CD14-positive monocyte (primary cell): ENCODE data around the gene WIPF1. TPM values are rescaled to one million over a fixed set of nuclear protein-coding genes. Genes with fewer than 3 reads are reported as not detected.

Experiments used
- DNase-seq, 3 donors: peaks; one replicate each; pipeline ENCODE4 v3.0.0-alpha.2; 2011 to 2022
- H2AFZ ChIP-seq: 2 replicates; pipeline ENCODE4 v1.6.0; 2012; ENCODE audit warnings: mild to moderate bottlenecking, low read depth, low read length, inconsistent platforms; ENCODE audit not compliant: insufficient read depth, poor library complexity, severe bottlenecking
- H3K27ac ChIP-seq, 2 donors: 1 replicate in 1 of 2; 2 replicates in 1 of 2; pipeline ENCODE4 v1.5.1; 2012 to 2013; ENCODE audit warnings: low read length in 2 of 2, control low read depth in 1 of 2, inconsistent platforms in 1 of 2, low read depth in 1 of 2, mild to moderate bottlenecking in 1 of 2
- H3K27me3 ChIP-seq, 2 donors: one replicate each; pipeline versions ENCODE4 v1.6.0 to v1.6.1; 2011 to 2013; ENCODE audit warnings: low read length in 2 of 2; ENCODE audit not compliant: control insufficient read depth in 2 of 2, insufficient read depth in 2 of 2
- H3K36me3 ChIP-seq, 2 donors: replicated peaks in 1 of 2; 1 replicate in 1 of 2; 2 replicates in 1 of 2; pipeline versions ENCODE4 v1.5.1 to v1.6.1; 2012 to 2013; ENCODE audit warnings: low read length in 2 of 2, control low read depth in 1 of 2, inconsistent platforms in 1 of 2, mild to moderate bottlenecking in 1 of 2; ENCODE audit not compliant: insufficient read depth in 2 of 2, control insufficient read depth in 1 of 2
- H3K4me1 ChIP-seq, 2 donors: 1 replicate in 1 of 2; 2 replicates in 1 of 2; pipeline versions ENCODE4 v1.5.1 to v1.6.1; 2012 to 2013; ENCODE audit warnings: low read length in 2 of 2, control low read depth in 1 of 2, inconsistent platforms in 1 of 2, mild to moderate bottlenecking in 1 of 2, moderate library complexity in 1 of 2; ENCODE audit not compliant: insufficient read depth in 2 of 2, control insufficient read depth in 1 of 2
- H3K4me2 ChIP-seq: replicated peaks from 2 replicates; pipeline ENCODE3; 2012; ENCODE audit warnings: low read length, moderate library complexity, mild to moderate bottlenecking; ENCODE audit not compliant: poor library complexity, severe bottlenecking; ENCODE audit errors: extremely low read depth
- H3K4me3 ChIP-seq, 3 experiments: fragments of 200-600 bp in 1 of 3; sonication (generic) in 1 of 3; replicated peaks in 1 of 3; 1 replicate in 2 of 3; 2 replicates in 1 of 3; pipeline ENCODE4 v1.5.1; 2011 to 2013; ENCODE audit warnings: low read length in 3 of 3, mild to moderate bottlenecking in 3 of 3, control low read depth in 2 of 3, low read depth in 2 of 3, inconsistent platforms in 1 of 3, moderate library complexity in 1 of 3
- H3K79me2 ChIP-seq: 2 replicates; pipeline ENCODE4 v1.6.0; 2012; ENCODE audit warnings: mild to moderate bottlenecking, control low read depth, inconsistent platforms, low read length, moderate library complexity; ENCODE audit not compliant: insufficient read depth
- H3K9ac ChIP-seq: 2 replicates; pipeline ENCODE4 v1.6.0; 2017; ENCODE audit warnings: low read length, mild to moderate bottlenecking; ENCODE audit not compliant: insufficient read depth, poor library complexity, severe bottlenecking
- H3K9me3 ChIP-seq, 2 donors: replicated peaks in 1 of 2; 1 replicate in 1 of 2; 2 replicates in 1 of 2; pipeline versions ENCODE4 v1.5.1 to v1.6.1; 2012 to 2013; ENCODE audit warnings: low read length in 2 of 2, control low read depth in 1 of 2; ENCODE audit not compliant: control insufficient read depth in 1 of 2, insufficient read depth in 1 of 2
- H4K20me1 ChIP-seq: 2 replicates; pipeline ENCODE4 v1.6.0; 2012; ENCODE audit warnings: mild to moderate bottlenecking, low read length, control low read depth, moderate library complexity; ENCODE audit not compliant: insufficient read depth
- H3K27ac Mint-ChIP-seq, 7 donors: one replicate each; pipeline ENCODE4 v1.8.0; 2020; ENCODE audit warnings: mild to moderate bottlenecking in 7 of 7, mixed read lengths in 7 of 7, moderate library complexity in 6 of 7, inconsistent platforms in 2 of 7
- H3K27me3 Mint-ChIP-seq, 3 donors: one replicate each; pipeline ENCODE4 v1.8.0; 2021 to 2022; ENCODE audit warnings: low read depth in 3 of 3, mild to moderate bottlenecking in 3 of 3, mixed read lengths in 3 of 3, moderate library complexity in 3 of 3, inconsistent platforms in 1 of 3
- H3K36me3 Mint-ChIP-seq, 2 donors: one replicate each; pipeline ENCODE4 v1.8.0; 2020; ENCODE audit warnings: mixed read lengths in 2 of 2, inconsistent platforms in 1 of 2, mild to moderate bottlenecking in 1 of 2
- H3K4me1 Mint-ChIP-seq: one replicate; pipeline ENCODE4 v1.8.0; 2020; ENCODE audit warnings: mild to moderate bottlenecking, mixed read lengths
- H3K4me3 Mint-ChIP-seq, 2 donors: one replicate each; pipeline ENCODE4 v1.8.0; 2020; ENCODE audit warnings: mild to moderate bottlenecking in 2 of 2, mixed read lengths in 2 of 2, moderate library complexity in 1 of 2
- H3K9me3 Mint-ChIP-seq, 7 donors: one replicate each; pipeline ENCODE4 v1.8.0; 2020 to 2022; ENCODE audit warnings: mixed read lengths in 7 of 7, mild to moderate bottlenecking in 6 of 7, moderate library complexity in 6 of 7, inconsistent platforms in 2 of 7
- WGBS: methylation state at CpG from one replicate; pipeline ENCODE4 v1.1.5; 2013; ENCODE audit warnings: missing lambda C conversion rate; ENCODE audit not compliant: insufficient coverage; 5-methylcytosine and 5-hydroxymethylcytosine counted together
- intact Hi-C, 2 donors: fragments of 100-400 bp; cut with micrococcal nuclease; formaldehyde crosslinking; loops; one replicate each; pipeline versions ENCODE4 v1.15.0 to v1.15.1; 2023
- polyA plus RNA-seq, 3 donors: library from polyadenylated mRNA; depleted of rRNA in 1 of 3; unstranded in 2 of 3; stranded (reverse) in 1 of 3; fragments of 300-500 nt in 2 of 3; fragments of >200 nt in 1 of 3; fragmentation: Illumina TruSeq in 2 of 3; gene quantifications; 1 replicate in 2 of 3; 2 replicates in 1 of 3; pipeline ENCODE4 v1.2.3, GENCODE V29; 2012 to 2021
- TF ChIP-seq, protein P1 (sequence below): fragments of 200-600 bp; IDR thresholded peaks from one replicate; pipeline ENCODE4 v1.8.0; 2022; ENCODE audit warnings: antibody characterized with exemption, mild to moderate bottlenecking

Gene WIPF1
- polyA plus RNA-seq, 3 donors = 43.9 to 126 (median 74.3) TPM

DNA sequence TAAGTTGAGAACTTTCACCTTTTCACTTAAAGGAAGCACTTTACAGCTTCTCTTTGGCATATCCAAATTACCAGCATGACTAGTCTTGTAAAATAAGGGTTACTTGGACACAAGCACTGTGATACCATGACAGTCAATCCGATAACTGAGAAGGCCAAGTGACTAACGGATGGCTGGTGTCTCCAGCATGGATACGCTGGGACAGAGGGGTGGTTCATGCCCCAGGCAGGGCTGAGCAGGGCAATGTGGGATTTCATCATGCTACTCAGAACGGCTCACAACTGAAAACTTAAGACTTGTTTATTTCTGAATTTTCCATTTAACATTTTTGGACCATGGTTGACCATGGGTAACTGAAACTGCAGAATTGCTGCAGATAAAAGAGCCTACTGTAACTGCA lies 67.7 kb downstream of the WIPF1 start:
- intact Hi-C loops = no loop called here
- Histone ChIP-seq H2AFZ (no peak overlapping the region), H3K9me3 (no peaks in the 10 kb centered on the region), H3K4me2 (no peak overlapping the region), H3K27me3 (no peaks in the 10 kb centered on the region), H4K20me1 (no peaks in the 10 kb centered on the region), H3K4me3 (no peak overlapping the region), H3K9ac (no peak overlapping the region), H3K27ac (no peak overlapping the region), H3K36me3 (no peaks in the 10 kb centered on the region), H3K4me1 (peaks cover 7 to 13% of the 10 kb centered on the region in 2 donors), H3K79me2 (no peaks in the 10 kb centered on the region)
- peaks cover 13% of the 10 kb centered on the region for H3K4me1 Mint-ChIP-seq
- peaks cover 0 to 5% of the 10 kb centered on the region in 2 donors for H3K36me3 Mint-ChIP-seq
- no peak for DNase-seq
- WGBS = 93% methylated on average over 4 of the region's 4 CpGs
- peaks cover 0 to 9% (median 3%) of the 10 kb centered on the region in 7 donors for H3K9me3 Mint-ChIP-seq
- no peak overlapping the region for H3K4me3 Mint-ChIP-seq
- TF ChIP-seq, protein P1, sequence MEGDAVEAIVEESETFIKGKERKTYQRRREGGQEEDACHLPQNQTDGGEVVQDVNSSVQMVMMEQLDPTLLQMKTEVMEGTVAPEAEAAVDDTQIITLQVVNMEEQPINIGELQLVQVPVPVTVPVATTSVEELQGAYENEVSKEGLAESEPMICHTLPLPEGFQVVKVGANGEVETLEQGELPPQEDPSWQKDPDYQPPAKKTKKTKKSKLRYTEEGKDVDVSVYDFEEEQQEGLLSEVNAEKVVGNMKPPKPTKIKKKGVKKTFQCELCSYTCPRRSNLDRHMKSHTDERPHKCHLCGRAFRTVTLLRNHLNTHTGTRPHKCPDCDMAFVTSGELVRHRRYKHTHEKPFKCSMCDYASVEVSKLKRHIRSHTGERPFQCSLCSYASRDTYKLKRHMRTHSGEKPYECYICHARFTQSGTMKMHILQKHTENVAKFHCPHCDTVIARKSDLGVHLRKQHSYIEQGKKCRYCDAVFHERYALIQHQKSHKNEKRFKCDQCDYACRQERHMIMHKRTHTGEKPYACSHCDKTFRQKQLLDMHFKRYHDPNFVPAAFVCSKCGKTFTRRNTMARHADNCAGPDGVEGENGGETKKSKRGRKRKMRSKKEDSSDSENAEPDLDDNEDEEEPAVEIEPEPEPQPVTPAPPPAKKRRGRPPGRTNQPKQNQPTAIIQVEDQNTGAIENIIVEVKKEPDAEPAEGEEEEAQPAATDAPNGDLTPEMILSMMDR = no peak
- H3K27ac Mint-ChIP-seq = no peak overlapping the region
- H3K27me3 Mint-ChIP-seq = peaks cover 2 to 8% (median 5%) of the 10 kb centered on the region in 3 donors

DNA sequence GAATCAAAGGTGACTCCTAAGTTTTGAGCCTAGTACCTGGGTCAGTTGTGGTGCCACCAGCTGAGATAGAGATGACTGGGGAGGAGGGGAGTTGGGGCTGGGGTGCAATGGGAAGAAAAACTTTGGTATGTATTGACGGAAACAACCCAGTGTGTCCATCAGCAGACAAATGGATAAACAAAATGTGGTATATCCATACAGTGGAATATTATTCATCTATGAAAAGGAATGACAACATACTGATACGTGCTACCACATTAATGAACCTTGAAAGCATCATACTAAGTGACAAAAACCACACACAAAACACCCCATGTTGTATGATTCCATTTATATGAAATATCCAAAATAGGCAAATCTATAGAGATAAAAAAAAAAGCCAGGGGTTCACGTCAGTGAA lies 69.6 kb downstream of the WIPF1 start:
- Histone ChIP-seq H2AFZ (no peak overlapping the region), H3K9ac (no peak overlapping the region), H3K27ac (no peak overlapping the region), H3K4me2 (no peak overlapping the region), H4K20me1 (no peaks in the 10 kb centered on the region), H3K4me3 (no peak overlapping the region), H3K36me3 (no peaks in the 10 kb centered on the region), H3K79me2 (no peaks in the 10 kb centered on the region), H3K9me3 (peaks cover 0 to 4% of the 10 kb centered on the region in 2 donors), H3K27me3 (no peaks in the 10 kb centered on the region), H3K4me1 (peaks cover 24 to 33% of the 10 kb centered on the region in 2 donors)
- Mint-ChIP-seq H3K36me3 (peaks cover 9% of the 10 kb centered on the region in 2 donors), H3K27me3 (peaks cover 2 to 8% (median 5%) of the 10 kb centered on the region in 3 donors), H3K4me3 (no peak overlapping the region), H3K4me1 (peaks cover 32% of the 10 kb centered on the region), H3K9me3 (peaks cover 0 to 24% (median 12%) of the 10 kb centered on the region in 7 donors), H3K27ac (no peak overlapping the region)
- intact Hi-C loops = no loop called here
- no peak for DNase-seq
- WGBS = no CpG with 5 or more reads among the region's 3 CpGs
- TF ChIP-seq, protein P1 = no peak
